SK-N-SH (cell line): ENCODE data around the gene BAHCC1. TPM values are rescaled to one million over a fixed set of nuclear protein-coding genes. Genes with fewer than 3 reads are reported as not detected.

Source experiments
- CTCF ChIA-PET: fragments of 300-600, 350-600 bp; formaldehyde crosslinking; extraction: SDS; loops from one replicate; lab custom pipeline; 2021; lab: Yijun Ruan, JAX
- POLR2A ChIA-PET: fragments of 350-600 bp; sonication (Branson Sonifier 250); formaldehyde crosslinking; extraction: SDS; loops from one replicate; lab custom pipeline; 2020; ENCODE audit warnings: antibody characterized with exemption, inconsistent platforms; lab: Yijun Ruan, JAX
- DNase-seq: peaks from one replicate; pipeline ENCODE4 v3.0.0; 2012
- H2AFZ ChIP-seq: fragments of 200-600 bp; sonication (generic); 2 replicates; pipeline ENCODE4 v1.8.1; 2016; ENCODE audit warnings: antibody characterized with exemption, mild to moderate bottlenecking, low read depth
- H3F3A ChIP-seq: fragments of 200-600 bp; sonication (generic); replicated peaks from 2 replicates; pipeline ENCODE3; 2016; ENCODE audit warnings: antibody characterized with exemption, mild to moderate bottlenecking; ENCODE audit not compliant: insufficient read depth
- H3K27ac ChIP-seq, 2 experiments: fragments of 200-500 bp in 1 of 2; fragments of 200-600 bp in 1 of 2; sonication (Bioruptor generic) in 1 of 2; sonication (generic), shearing (Covaris generic) in 1 of 2; 2 replicates each; pipeline versions ENCODE4 v1.5.1 to v1.6.1; 2014 to 2016; ENCODE audit warnings: low read depth in 2 of 2, inconsistent platforms in 1 of 2, low read length in 1 of 2, mild to moderate bottlenecking in 1 of 2, mixed read lengths in 1 of 2
- H3K27me3 ChIP-seq: fragments of 200-600 bp; sonication (generic), shearing (Covaris generic); 2 replicates; pipeline ENCODE4 v1.6.1; 2016; ENCODE audit warnings: mixed run types; ENCODE audit not compliant: insufficient read depth
- H3K36me3 ChIP-seq, 2 experiments: fragments of 200-500 bp in 1 of 2; fragments of 200-600 bp in 1 of 2; sonication (Bioruptor generic) in 1 of 2; sonication (generic) in 1 of 2; replicated peaks in 1 of 2; 2 replicates each; pipeline versions ENCODE3 to v1.5.1; 2014 to 2016; ENCODE audit warnings: low read length in 1 of 2, mild to moderate bottlenecking in 1 of 2; ENCODE audit not compliant: insufficient read depth in 2 of 2, control insufficient read depth in 1 of 2
- H3K4me1 ChIP-seq, 2 experiments: fragments of 200-500 bp in 1 of 2; fragments of 200-600 bp in 1 of 2; sonication (Bioruptor generic) in 1 of 2; sonication (generic), shearing (Covaris generic) in 1 of 2; 2 replicates each; pipeline versions ENCODE4 v1.5.1 to v1.6.1; 2014 to 2016; ENCODE audit warnings: low read depth in 1 of 2, low read length in 1 of 2, mixed run types in 1 of 2; ENCODE audit not compliant: insufficient read depth in 2 of 2, control insufficient read depth in 1 of 2
- H3K4me2 ChIP-seq: fragments of 200-600 bp; sonication (generic), shearing (Covaris generic); 2 replicates; pipeline ENCODE4 v1.6.1; 2017; ENCODE audit warnings: mixed run types
- H3K4me3 ChIP-seq, 2 experiments: fragments of 200-500 bp in 1 of 2; fragments of 200-600 bp in 1 of 2; sonication (Bioruptor generic) in 1 of 2; sonication (generic), shearing (Covaris generic) in 1 of 2; 2 replicates each; pipeline versions ENCODE4 v1.5.1 to v1.8.1; 2014 to 2016; ENCODE audit warnings: low read depth in 2 of 2, inconsistent platforms in 1 of 2, low read length in 1 of 2, mild to moderate bottlenecking in 1 of 2, mixed read lengths in 1 of 2, moderate library complexity in 1 of 2
- H3K79me2 ChIP-seq: fragments of 200-600 bp; sonication (generic); 2 replicates; pipeline ENCODE4 v1.8.1; 2017; ENCODE audit warnings: mild to moderate bottlenecking; ENCODE audit not compliant: insufficient read depth
- H3K9ac ChIP-seq: fragments of 200-600 bp; sonication (generic); 2 replicates; pipeline ENCODE4 v1.6.1; 2017; ENCODE audit warnings: mixed run types
- H3K9me2 ChIP-seq: fragments of 200-600 bp; sonication (generic); 2 replicates; pipeline ENCODE4 v1.6.1; 2017; ENCODE audit warnings: mixed run types
- H3K9me3 ChIP-seq: fragments of 200-600 bp; sonication (generic); 2 replicates; pipeline ENCODE4 v1.6.1; 2017; ENCODE audit warnings: mixed run types, mild to moderate bottlenecking, moderate library complexity
- H4K20me1 ChIP-seq: fragments of 200-600 bp; sonication (generic); 2 replicates; pipeline ENCODE4 v1.6.1; 2017; ENCODE audit warnings: mild to moderate bottlenecking, mixed run types; ENCODE audit not compliant: insufficient read depth
- CHD2 ChIP-seq: fragments of 150-350 bp; IDR thresholded peaks from 2 replicates; pipeline ENCODE4 v1.6.1; 2018; ENCODE audit warnings: low read length; ENCODE audit not compliant: partially characterized antibody
- CTCF ChIP-seq: fragments of 200-600 bp; sonication (generic); IDR thresholded peaks from 2 replicates; pipeline ENCODE4 v1.6.1; 2017; ENCODE audit warnings: antibody characterized with exemption, mild to moderate bottlenecking, moderate library complexity
- EZH2phosphoT487 ChIP-seq: fragments of 200-600 bp; sonication (generic); IDR thresholded peaks from 2 replicates; pipeline ENCODE4 v1.6.1; 2017; ENCODE audit warnings: low read depth, mixed run types, mild to moderate bottlenecking, antibody characterized with exemption, moderate library complexity, borderline replicate concordance
- GABPA ChIP-seq: IDR thresholded peaks from 2 replicates; pipeline ENCODE4 v1.4.0; 2012; ENCODE audit warnings: low read depth, mild to moderate bottlenecking
- GATA2 ChIP-seq: sonication (generic); formaldehyde crosslinking; IDR thresholded peaks from 2 replicates; pipeline ENCODE4 v1.5.0; 2020; ENCODE audit warnings: mild to moderate bottlenecking, missing genetic modification reagents
- MXI1 ChIP-seq: IDR thresholded peaks from 2 replicates; pipeline ENCODE4 v1.6.1; 2012; ENCODE audit warnings: mild to moderate bottlenecking, low read depth, low read length, improper control_type of control experiment
- NRF1 ChIP-seq: IDR thresholded peaks from 2 replicates; pipeline ENCODE4 v1.6.1; 2012; ENCODE audit warnings: low read depth, mild to moderate bottlenecking, low read length
- RAD21 ChIP-seq: IDR thresholded peaks from 2 replicates; pipeline ENCODE4 v1.6.1; 2012; ENCODE audit warnings: mild to moderate bottlenecking, low read length
- RCOR1 ChIP-seq: fragments of 150-350 bp; IDR thresholded peaks from 2 replicates; pipeline ENCODE4 v1.6.1; 2017; ENCODE audit warnings: antibody characterized with exemption, low read length
- RXRA ChIP-seq: IDR thresholded peaks from 2 replicates; pipeline ENCODE4 v1.4.0; 2012; ENCODE audit warnings: low read depth, mild to moderate bottlenecking, borderline replicate concordance
- SMC3 ChIP-seq: IDR thresholded peaks from 2 replicates; pipeline ENCODE4 v1.6.1; 2012; ENCODE audit warnings: low read depth, low read length, improper control_type of control experiment
- USF2 ChIP-seq: fragments of 150-350 bp; IDR thresholded peaks from 2 replicates; pipeline ENCODE4 v1.6.1; 2017; ENCODE audit warnings: antibody characterized with exemption, low read length, low read depth, borderline replicate concordance
- WGBS: methylation state at CpG from one replicate; pipeline ENCODE4 v1.1.6; 2017; ENCODE audit warnings: low lambda C conversion rate; 5-methylcytosine and 5-hydroxymethylcytosine counted together
- polyA plus RNA-seq, 3 experiments: library from polyadenylated mRNA; depleted of rRNA; stranded (reverse); fragments of >200 nt; gene quantifications; 2 replicates each; pipeline ENCODE4 v1.2.3, GENCODE V29; 2012
- TF ChIP-seq, protein P1 (sequence below): IDR thresholded peaks from 2 replicates; pipeline ENCODE4 v1.4.0; 2012; ENCODE audit warnings: low read depth, borderline replicate concordance

The BAHCC1 gene
- polyA plus RNA-seq, 1 of the 3 experiments (the other 2 are of a cell fraction): 6.4 TPM

- TF ChIP-seq USF2: no peak
- TF ChIP-seq CTCF: no peak
- TF ChIP-seq, protein P1, sequence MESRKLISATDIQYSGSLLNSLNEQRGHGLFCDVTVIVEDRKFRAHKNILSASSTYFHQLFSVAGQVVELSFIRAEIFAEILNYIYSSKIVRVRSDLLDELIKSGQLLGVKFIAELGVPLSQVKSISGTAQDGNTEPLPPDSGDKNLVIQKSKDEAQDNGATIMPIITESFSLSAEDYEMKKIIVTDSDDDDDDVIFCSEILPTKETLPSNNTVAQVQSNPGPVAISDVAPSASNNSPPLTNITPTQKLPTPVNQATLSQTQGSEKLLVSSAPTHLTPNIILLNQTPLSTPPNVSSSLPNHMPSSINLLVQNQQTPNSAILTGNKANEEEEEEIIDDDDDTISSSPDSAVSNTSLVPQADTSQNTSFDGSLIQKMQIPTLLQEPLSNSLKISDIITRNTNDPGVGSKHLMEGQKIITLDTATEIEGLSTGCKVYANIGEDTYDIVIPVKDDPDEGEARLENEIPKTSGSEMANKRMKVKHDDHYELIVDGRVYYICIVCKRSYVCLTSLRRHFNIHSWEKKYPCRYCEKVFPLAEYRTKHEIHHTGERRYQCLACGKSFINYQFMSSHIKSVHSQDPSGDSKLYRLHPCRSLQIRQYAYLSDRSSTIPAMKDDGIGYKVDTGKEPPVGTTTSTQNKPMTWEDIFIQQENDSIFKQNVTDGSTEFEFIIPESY: no peak; the same call in 1 of the 2 replicates
- TF ChIP-seq CHD2: peak; percentile 94
- TF ChIP-seq GABPA: no peak
- no peak for TF ChIP-seq RXRA
- TF ChIP-seq NRF1: no peak
- no peak for TF ChIP-seq EZH2phosphoT487
Observed at GRCh38 chr17:81428948-81429774, 33.9 kb downstream of the BAHCC1 start (continued).

DNA sequence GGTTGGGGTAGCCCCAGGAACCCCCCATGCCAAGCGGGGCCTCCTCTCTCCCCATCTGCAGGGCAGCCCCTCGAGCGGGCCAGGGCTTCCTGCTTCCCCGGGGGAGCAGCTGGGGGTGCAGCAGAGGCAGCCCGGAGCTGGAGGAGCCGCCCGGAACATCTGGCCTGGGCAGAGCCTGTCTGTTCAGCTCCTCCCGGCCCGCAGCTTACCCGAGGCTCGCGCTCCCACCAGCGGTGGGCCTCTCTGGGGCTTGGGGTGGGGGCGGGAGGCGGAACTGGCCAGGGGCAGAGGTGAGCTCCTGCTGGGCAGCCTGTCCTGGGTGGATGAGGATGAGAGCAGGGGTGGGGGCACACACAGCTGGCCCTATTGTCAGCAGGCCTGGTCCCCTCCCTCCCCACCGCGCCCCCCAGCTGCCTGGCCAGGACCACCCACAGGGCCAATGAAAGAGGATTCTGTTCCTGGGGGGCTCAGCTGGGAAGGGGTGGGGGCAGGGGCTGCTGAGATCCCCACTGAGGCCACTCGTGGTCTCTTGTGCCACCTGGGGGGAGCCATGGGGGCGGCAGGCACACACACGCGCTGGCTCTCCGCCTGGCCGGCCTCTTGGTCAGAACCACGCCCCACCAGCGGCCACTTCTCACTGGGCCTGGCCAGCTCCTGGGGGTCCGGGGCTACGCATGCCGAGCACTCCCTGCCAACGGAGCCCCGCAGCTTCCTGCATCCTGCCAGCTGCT lies 34.7 kb downstream of the BAHCC1 start:
- POLR2A ChIA-PET: interaction anchor here (0.7 to 4.9 kb wide), 14 partner anchors 10 to 172 kb away, joined by 3 to 28 read pairs (median 6); partner anchors contain the start of genes ACTG1 and BAHCC1
- Histone ChIP-seq H3K9me3 (no peaks in the 10 kb centered on the region), H3K36me3 (no peaks in the 10 kb centered on the region), H3K9me2 (no peaks in the 10 kb centered on the region), H3K27me3 (no peaks in the 10 kb centered on the region), H3K4me1 (peaks cover 21 to 54% of the 10 kb centered on the region in 2 experiments; a peak in 3 of 4 replicates), H3K4me3 (peak overlapping the region in 1 of 2 experiments; percentile 4; a peak in 1 of 4 replicates), H3F3A (peaks cover 4% of the 10 kb centered on the region), H3K79me2 (no peaks in the 10 kb centered on the region), H3K27ac (peak overlapping the region in 1 of 2 experiments; percentile 78; a peak in 3 of 4 replicates), H4K20me1 (peaks cover 45% of the 10 kb centered on the region), H3K9ac (no peak overlapping the region), H2AFZ (no peak overlapping the region), H3K4me2 (peak overlapping the region; percentile 71)
- TF ChIP-seq CTCF (peak; percentile 26), SMC3 (peak; percentile 28; the same call in 1 of the 2 replicates), MXI1 (no peak), GATA2 (0 out of 2 replicates have a peak, but pooled peaks have one; percentile 3), RAD21 (peak; percentile 49), RCOR1 (no peak)
- CTCF ChIA-PET: interaction anchor here (0.6 to 7.2 kb wide), 41 partner anchors 9 to 287 kb away, joined by 3 to 104 read pairs (median 5); partner anchors contain the start of gene BAHCC1
- peak; percentile 92 for DNase-seq
- 34% methylated on average over 27 of the region's 30 CpGs for WGBS
